Measurements from ENCODE around the gene ATG4D. TPM values are rescaled to one million over a fixed set of nuclear protein-coding genes. Genes with fewer than 3 reads are reported as not detected.

The ATG4D gene
- total and polyA plus RNA-seq, 7 donors, result 11.4 to 82.5 (median 25.5) TPM

GRCh38 chr19:10593820-10594637 lies 50.3 kb downstream of the ATG4D start:
- peak; percentile 75 for DNase-seq
- H3K36me3 ChIP-seq, result no peaks in the 10 kb centered on the region
- peaks cover 0 to 11% (median 2%) of the 10 kb centered on the region in 3 donors for H3K27me3 ChIP-seq
- peaks cover 0 to 11% (median 5%) of the 10 kb centered on the region in 4 donors for H3K4me1 ChIP-seq
- intact Hi-C loops (cut with DNase I), result no loop called here
- TF ChIP-seq CTCF (IDR thresholded peaks at IDR 0.05), result no peak
- no peak for TF ChIP-seq EP300 (IDR thresholded peaks at IDR 0.05)
- WGBS, 2 donors, result 64 to 68% methylated on average over 9 of the region's 9 CpGs
- H3K9me3 ChIP-seq, result no peaks in the 10 kb centered on the region
- peak overlapping the region in 3 of 4 donors; percentile 28 to 55 (median 48) for H3K27ac ChIP-seq
- H3K4me3 ChIP-seq, result no peak overlapping the region

GRCh38 chr19:10600149-10600548 lies 56.4 kb downstream of the ATG4D start:
- no peak for TF ChIP-seq EP300 (IDR thresholded peaks at IDR 0.05)
- TF ChIP-seq POLR2AphosphoS5 (IDR thresholded peaks at IDR 0.05), result no peak
- no peak for TF ChIP-seq CTCF (IDR thresholded peaks at IDR 0.05)
- no peak for TF ChIP-seq POLR2A (IDR thresholded peaks at IDR 0.05)
- H3K9me3 ChIP-seq, result no peaks in the 10 kb centered on the region
- 91 to 97% methylated on average over 5 of the region's 5 CpGs for WGBS, 2 donors
- H3K36me3 ChIP-seq, result no peaks in the 10 kb centered on the region
- no peak overlapping the region for H3K4me3 ChIP-seq
- intact Hi-C loops (cut with DNase I), result no loop called here
- no peak overlapping the region for H3K27ac ChIP-seq
- no peak for DNase-seq
- no peaks in the 10 kb centered on the region for H3K27me3 ChIP-seq
- peaks cover 0 to 18% (median 13%) of the 10 kb centered on the region in 4 donors for H3K4me1 ChIP-seq

GRCh38 chr19:10601999-10602329 lies 58.3 kb downstream of the ATG4D start:
- TF ChIP-seq POLR2A (IDR thresholded peaks at IDR 0.05) (no peak), CTCF (IDR thresholded peaks at IDR 0.05) (no peak), EP300 (IDR thresholded peaks at IDR 0.05) (no peak), POLR2AphosphoS5 (IDR thresholded peaks at IDR 0.05) (no peak)
- 20 to 26% methylated on average over 7 of the region's 7 CpGs for WGBS, 2 donors
- H3K9me3 ChIP-seq, result no peaks in the 10 kb centered on the region
- intact Hi-C loops (cut with DNase I), result no loop called here
- no peaks in the 10 kb centered on the region for H3K36me3 ChIP-seq
- peaks cover 0 to 18% (median 13%) of the 10 kb centered on the region in 4 donors for H3K4me1 ChIP-seq
- H3K27ac ChIP-seq, result peak overlapping the region in 1 of 4 donors; percentile 92
- no peaks in the 10 kb centered on the region for H3K27me3 ChIP-seq
- H3K4me3 ChIP-seq, result peak overlapping the region in 3 of 4 donors; percentile 92 to 99 (median 95)
- no peak for DNase-seq

- H3K4me1 ChIP-seq, result peaks cover 0 to 18% (median 13%) of the 10 kb centered on the region in 4 donors
- H3K4me3 ChIP-seq, result peak overlapping the region; percentile 92 to 100 (median 97)
- TF ChIP-seq CTCF (IDR thresholded peaks at IDR 0.05) (no peak), POLR2AphosphoS5 (IDR thresholded peaks at IDR 0.05) (peak; percentile 21 to 83 (median 60))
- DNase-seq, result peak; percentile 91
- H3K27me3 ChIP-seq, result no peaks in the 10 kb centered on the region
- intact Hi-C loops (cut with DNase I), result no loop called here
- WGBS, 2 donors, result 1% methylated on average over 76 of the region's 76 CpGs
- H3K36me3 ChIP-seq, result no peaks in the 10 kb centered on the region
- H3K27ac ChIP-seq, result peak overlapping the region; percentile 82 to 92 (median 86)
- no peaks in the 10 kb centered on the region for H3K9me3 ChIP-seq
Measured at GRCh38 chr19:10602330-10603083, 58.8 kb downstream of the ATG4D start.

Small RNA genes within 50 kb of the gene (small RNA-seq; reads per million reads assigned to genes)
- gene MIR1238 (0 to 0.54 (median 0) reads per million in 3 donors), gene RNU7-140P (0 reads per million in 3 donors)

Other genes starting within 250 kb of the ATG4D start
- gene ZGLP1, start 234.1 kb upstream of the ATG4D start, total RNA-seq, result 1 to 10 TPM; 1.1 to 4.3 (median 2.4) TPM
- 1 to 10 TPM in 2 of 3 donors, not detected in 1; 2.4 to 6.0 TPM for gene ZGLP1, start 234.1 kb upstream of the ATG4D start, polyA plus RNA-seq
- gene FDX2, start 227.9 kb upstream of the ATG4D start, total RNA-seq, result 10 to 100 TPM; 25.2 to 45.9 (median 31.9) TPM
- 10 to 100 TPM; 19.2 to 21.6 (median 20.1) TPM for gene FDX2, start 227.9 kb upstream of the ATG4D start, polyA plus RNA-seq
- gene RAVER1, start 210.4 kb upstream of the ATG4D start, total RNA-seq, result 10 to 100 TPM; 10.0 to 28.5 (median 14.9) TPM
- 10 to 100 TPM in 2 of 3 donors, 1 to 10 TPM in 1; 8.4 to 37.0 (median 14.8) TPM for gene RAVER1, start 210.4 kb upstream of the ATG4D start, polyA plus RNA-seq
- 1 to 10 TPM; 1.9 to 4.2 (median 3.4) TPM for gene ICAM3, start 204.3 kb upstream of the ATG4D start, total RNA-seq
- 10 to 100 TPM; 24.5 to 45.2 (median 35.4) TPM for gene ICAM3, start 204.3 kb upstream of the ATG4D start, polyA plus RNA-seq
- 100 to 1,000 TPM in 1 of 4 donors, 10 to 100 TPM in 3; 36.7 to 125 (median 50.3) TPM for gene TYK2, start 163.3 kb upstream of the ATG4D start, total RNA-seq
- 100 to 1,000 TPM in 1 of 3 donors, 10 to 100 TPM in 2; 35.6 to 117 (median 38.4) TPM for gene TYK2, start 163.3 kb upstream of the ATG4D start, polyA plus RNA-seq
- 100 to 1,000 TPM; 106 to 144 (median 118) TPM for gene CDC37, start 140.4 kb upstream of the ATG4D start, total RNA-seq
- 100 to 1,000 TPM; 129 to 294 (median 146) TPM for gene CDC37, start 140.4 kb upstream of the ATG4D start, polyA plus RNA-seq
- gene PDE4A, start 123.4 kb upstream of the ATG4D start, total RNA-seq, result 10 to 100 TPM in 3 of 4 donors, 1 to 10 TPM in 1; 7.6 to 14.7 (median 12.9) TPM
- 1 to 10 TPM; 4.2 to 7.2 (median 6.2) TPM for gene PDE4A, start 123.4 kb upstream of the ATG4D start, polyA plus RNA-seq
- gene KEAP1, start 40.5 kb upstream of the ATG4D start, total RNA-seq, result 10 to 100 TPM; 45.4 to 67.8 (median 53.1) TPM
- gene KEAP1, start 40.5 kb upstream of the ATG4D start, polyA plus RNA-seq, result 10 to 100 TPM; 43.2 to 62.4 (median 50.5) TPM
- gene S1PR5, start 26.5 kb upstream of the ATG4D start, total RNA-seq, result not detected
- under 1 TPM in 1 of 3 donors, not detected in 2; 0.07 TPM for gene S1PR5, start 26.5 kb upstream of the ATG4D start, polyA plus RNA-seq
- gene KRI1, start 22.1 kb downstream of the ATG4D start, total RNA-seq, result 10 to 100 TPM; 13.6 to 21.1 (median 16.1) TPM
- 10 to 100 TPM in 2 of 3 donors, 1 to 10 TPM in 1; 7.2 to 28.9 (median 11.4) TPM for gene KRI1, start 22.1 kb downstream of the ATG4D start, polyA plus RNA-seq
- 10 to 100 TPM in 3 of 4 donors, 1 to 10 TPM in 1; 7.5 to 14.9 (median 11.3) TPM for gene CDKN2D, start 25.1 kb downstream of the ATG4D start, total RNA-seq
- 10 to 100 TPM; 17.4 to 28.2 (median 17.8) TPM for gene CDKN2D, start 25.1 kb downstream of the ATG4D start, polyA plus RNA-seq
- 1 to 10 TPM in 2 of 4 donors, not detected in 2; 1.1 to 3.0 TPM for gene AP1M2, start 43.4 kb downstream of the ATG4D start, total RNA-seq
- gene AP1M2, start 43.4 kb downstream of the ATG4D start, polyA plus RNA-seq, result 100 to 1,000 TPM in 2 of 3 donors, 10 to 100 TPM in 1; 95.8 to 178 (median 150) TPM
- 10 to 100 TPM; 19.3 to 31.0 (median 25.3) TPM for gene SLC44A2, start 81.6 kb downstream of the ATG4D start, total RNA-seq
- gene SLC44A2, start 81.6 kb downstream of the ATG4D start, polyA plus RNA-seq, result 10 to 100 TPM; 12.9 to 88.6 (median 23.4) TPM
- 100 to 1,000 TPM in 2 of 4 donors, 10 to 100 TPM in 2; 83.5 to 109 (median 94.8) TPM for gene ILF3, start 110.4 kb downstream of the ATG4D start, total RNA-seq
- gene ILF3, start 110.4 kb downstream of the ATG4D start, polyA plus RNA-seq, result 100 to 1,000 TPM in 1 of 3 donors, 10 to 100 TPM in 2; 25.7 to 146 (median 30.6) TPM
- 10 to 100 TPM; 21.7 to 34.2 (median 29.7) TPM for gene QTRT1, start 157.5 kb downstream of the ATG4D start, total RNA-seq
- 10 to 100 TPM; 64.9 to 93.6 (median 69.8) TPM for gene QTRT1, start 157.5 kb downstream of the ATG4D start, polyA plus RNA-seq
- gene DNM2, start 174.2 kb downstream of the ATG4D start, total RNA-seq, result 10 to 100 TPM; 53.2 to 96.7 (median 64.1) TPM
- 100 to 1,000 TPM; 152 to 326 (median 222) TPM for gene DNM2, start 174.2 kb downstream of the ATG4D start, polyA plus RNA-seq

All from sigmoid colon (tissue), 7 donors.